Measurements from ENCODE around the gene DNAH11. TPM values are rescaled to one million over a fixed set of nuclear protein-coding genes. Genes with fewer than 3 reads are reported as not detected.

DNAH11 gene
- total RNA-seq, 6 donors from 2014 or later, result 4.2 to 45.5 (median 12.0) TPM

- 10 to 13% methylated on average over 16 to 23 of the region's 31 CpGs for WGBS, 2 donors
- no peak for DNase-seq
- H3K27ac ChIP-seq, result no peak overlapping the region
- H3K4me1 ChIP-seq, result peaks cover 13 to 16% (median 15%) of the 10 kb centered on the region in 4 donors
- peak overlapping the region; percentile 33 to 63 (median 48) for H3K4me3 ChIP-seq
- no peaks in the 10 kb centered on the region for H3K36me3 ChIP-seq
- ATAC-seq (ENCODE audit: low FRiP score in 2 of 2), result peak; percentile 28 to 49
- H3K27me3 ChIP-seq, result peaks cover 0 to 9% (median 0%) of the 10 kb centered on the region in 4 donors
- H3K9me3 ChIP-seq, result no peaks in the 10 kb centered on the region
- no peak for TF ChIP-seq CTCF (IDR thresholded peaks at IDR 0.05)
Observed at GRCh38 chr7:21543528-21544302, 876 bp downstream of the DNAH11 start.

- H3K36me3 ChIP-seq, result no peaks in the 10 kb centered on the region
- TF ChIP-seq POLR2AphosphoS5 (IDR thresholded peaks at IDR 0.05), result no peak
- no peak for TF ChIP-seq POLR2A (IDR thresholded peaks at IDR 0.05)
- TF ChIP-seq CTCF (IDR thresholded peaks at IDR 0.05), result no peak
- TF ChIP-seq EP300 (IDR thresholded peaks at IDR 0.05), result no peak
- H3K4me3 ChIP-seq, result peak overlapping the region in 1 of 4 donors; percentile 63
- peaks cover 13 to 16% (median 15%) of the 10 kb centered on the region in 4 donors for H3K4me1 ChIP-seq
- no peak overlapping the region for H3K27ac ChIP-seq
- H3K27me3 ChIP-seq, result peaks cover 0 to 9% (median 0%) of the 10 kb centered on the region in 4 donors
- 31 to 44% methylated on average over 3 of the region's 3 CpGs for WGBS, 2 donors
- H3K9me3 ChIP-seq, result no peaks in the 10 kb centered on the region
- no peak for DNase-seq
- ATAC-seq (ENCODE audit: low FRiP score in 2 of 2), result no peak
Observed at GRCh38 chr7:21544303-21544656, 1.4 kb downstream of the DNAH11 start.

GRCh38 chr7:21544715-21545114 is 1.9 kb downstream of the DNAH11 start:
- DNase-seq (no peak), ATAC-seq (ENCODE audit: low FRiP score in 2 of 2) (no peak)

GRCh38 chr7:21547501-21547900 is 4.7 kb downstream of the DNAH11 start:
- Histone ChIP-seq H3K36me3 (no peaks in the 10 kb centered on the region), H3K27me3 (peaks cover 0 to 9% (median 0%) of the 10 kb centered on the region in 4 donors), H3K9me3 (no peaks in the 10 kb centered on the region), H3K27ac (no peak overlapping the region), H3K4me3 (no peak overlapping the region), H3K4me1 (peaks cover 13 to 16% (median 15%) of the 10 kb centered on the region in 4 donors)
- 53 to 55% methylated on average over 3 of the region's 3 CpGs for WGBS, 2 donors
- ATAC-seq (ENCODE audit: low FRiP score in 2 of 2) (no peak), DNase-seq (no peak)
- TF ChIP-seq POLR2A (IDR thresholded peaks at IDR 0.05), result no peak
- TF ChIP-seq EP300 (IDR thresholded peaks at IDR 0.05), result no peak
- TF ChIP-seq CTCF (IDR thresholded peaks at IDR 0.05), result no peak
- TF ChIP-seq POLR2AphosphoS5 (IDR thresholded peaks at IDR 0.05), result no peak

More at GRCh38 chr7:21544715-21545114, 1.9 kb downstream of the DNAH11 start:
- Histone ChIP-seq H3K4me1 (peaks cover 13 to 16% (median 15%) of the 10 kb centered on the region in 4 donors), H3K9me3 (no peaks in the 10 kb centered on the region), H3K27me3 (peaks cover 0 to 9% (median 0%) of the 10 kb centered on the region in 4 donors), H3K36me3 (no peaks in the 10 kb centered on the region), H3K27ac (no peak overlapping the region), H3K4me3 (no peak overlapping the region)
- 55 to 70% methylated on average over 3 of the region's 3 CpGs for WGBS, 2 donors
- no peak for TF ChIP-seq EP300 (IDR thresholded peaks at IDR 0.05)
- TF ChIP-seq POLR2AphosphoS5 (IDR thresholded peaks at IDR 0.05), result no peak
- no peak for TF ChIP-seq CTCF (IDR thresholded peaks at IDR 0.05)
- TF ChIP-seq POLR2A (IDR thresholded peaks at IDR 0.05), result no peak

GRCh38 chr7:21548491-21548890 is 5.7 kb downstream of the DNAH11 start:
- peaks cover 4 to 7% (median 6%) of the 10 kb centered on the region in 4 donors for H3K4me1 ChIP-seq
- H3K27me3 ChIP-seq, result peaks cover 0 to 2% (median 0%) of the 10 kb centered on the region in 4 donors
- no peak for TF ChIP-seq POLR2A (IDR thresholded peaks at IDR 0.05)
- TF ChIP-seq POLR2AphosphoS5 (IDR thresholded peaks at IDR 0.05), result no peak
- TF ChIP-seq EP300 (IDR thresholded peaks at IDR 0.05), result no peak
- no peak for TF ChIP-seq CTCF (IDR thresholded peaks at IDR 0.05)
- no peak overlapping the region for H3K27ac ChIP-seq
- H3K9me3 ChIP-seq, result no peaks in the 10 kb centered on the region
- WGBS, 2 donors, result 74% methylated on average over 2 to 3 of the region's 3 CpGs
- DNase-seq, result no peak
- H3K36me3 ChIP-seq, result no peaks in the 10 kb centered on the region
- H3K4me3 ChIP-seq, result no peak overlapping the region
- ATAC-seq (ENCODE audit: low FRiP score in 2 of 2), result no peak

All from upper lobe of left lung (tissue), 6 donors.